H9 (cell line): ENCODE measurements around the gene METTL9. TPM values are rescaled to one million over a fixed set of nuclear protein-coding genes. Genes with fewer than 3 reads are reported as not detected.

Experiments used
- DNase-seq: peaks from one replicate; pipeline ENCODE4 v3.0.0-alpha.2; 2017
- H2AFZ ChIP-seq: one replicate; pipeline ENCODE4 v1.6.1; 2013; ENCODE audit warnings: mild to moderate bottlenecking, low read length, control low read depth, moderate library complexity
- H2AK5ac ChIP-seq: 2 replicates; pipeline ENCODE4 v1.6.1; 2013; ENCODE audit warnings: low read length, control low read depth, mixed read lengths; ENCODE audit not compliant: insufficient read length
- H2BK120ac ChIP-seq: one replicate; pipeline ENCODE4 v1.6.1; 2013; ENCODE audit warnings: low read depth, mild to moderate bottlenecking, low read length, control low read depth, inconsistent platforms; ENCODE audit not compliant: poor library complexity, severe bottlenecking
- H2BK12ac ChIP-seq: 2 replicates; pipeline ENCODE4 v1.6.1; 2013; ENCODE audit warnings: low read length, control low read depth, mixed read lengths, low read depth; ENCODE audit not compliant: insufficient read length
- H2BK15ac ChIP-seq: 2 replicates; pipeline ENCODE4 v1.6.1; 2013; ENCODE audit warnings: low read depth, low read length, control low read depth
- H2BK20ac ChIP-seq: one replicate; pipeline ENCODE4 v1.6.1; 2013; ENCODE audit warnings: low read depth, mild to moderate bottlenecking, low read length, control low read depth, inconsistent platforms; ENCODE audit not compliant: poor library complexity, severe bottlenecking
- H2BK5ac ChIP-seq: 2 replicates; pipeline ENCODE4 v1.6.1; 2013; ENCODE audit warnings: low read length, control low read depth, mixed read lengths; ENCODE audit not compliant: insufficient read length
- H3K14ac ChIP-seq: 2 replicates; pipeline ENCODE4 v1.6.1; 2013; ENCODE audit warnings: low read length, control low read depth; ENCODE audit not compliant: insufficient read depth
- H3K18ac ChIP-seq: 2 replicates; pipeline ENCODE4 v1.6.1; 2013; ENCODE audit warnings: low read depth, mild to moderate bottlenecking, mixed read lengths, low read length, control low read depth; ENCODE audit not compliant: insufficient read length
- H3K23ac ChIP-seq: 2 replicates; pipeline ENCODE4 v1.6.1; 2013; ENCODE audit warnings: low read length, control low read depth, mixed read lengths, low read depth; ENCODE audit not compliant: insufficient read length
- H3K23me2 ChIP-seq: 2 replicates; pipeline ENCODE4 v1.6.1; 2013; ENCODE audit warnings: low read depth, mild to moderate bottlenecking, mixed read lengths, low read length, control low read depth; ENCODE audit not compliant: insufficient read length, poor library complexity, severe bottlenecking
- H3K27ac ChIP-seq: 2 replicates; pipeline ENCODE4 v1.5.1; 2013; ENCODE audit warnings: low read length, control low read depth, mixed read lengths, low read depth; ENCODE audit not compliant: insufficient read length
- H3K27me3 ChIP-seq: 2 replicates; pipeline ENCODE4 v1.6.1; 2013; ENCODE audit warnings: low read length, control low read depth, inconsistent platforms; ENCODE audit not compliant: insufficient read depth
- H3K4ac ChIP-seq: 2 replicates; pipeline ENCODE4 v1.6.1; 2013; ENCODE audit warnings: low read depth, mild to moderate bottlenecking, control low read depth, inconsistent platforms, low read length, moderate library complexity
- H3K4me1 ChIP-seq: 2 replicates; pipeline ENCODE4 v1.6.1; 2013; ENCODE audit warnings: low read length, control low read depth, inconsistent platforms; ENCODE audit not compliant: insufficient read depth
- H3K4me2 ChIP-seq: 2 replicates; pipeline ENCODE4 v1.6.1; 2013; ENCODE audit warnings: low read length, control low read depth, mixed read lengths; ENCODE audit not compliant: insufficient read length, insufficient read depth
- H3K56ac ChIP-seq: 2 replicates; pipeline ENCODE4 v1.6.1; 2013; ENCODE audit warnings: low read depth, mild to moderate bottlenecking, mixed read lengths, low read length, control low read depth; ENCODE audit not compliant: insufficient read length
- H3K79me1 ChIP-seq: 2 replicates; pipeline ENCODE4 v1.6.1; 2013; ENCODE audit warnings: low read depth, mild to moderate bottlenecking, moderate library complexity, low read length, control low read depth, inconsistent platforms; ENCODE audit not compliant: insufficient read depth, poor library complexity, severe bottlenecking
- H3K79me2 ChIP-seq: 2 replicates; pipeline ENCODE4 v1.6.1; 2013; ENCODE audit warnings: low read length, control low read depth, inconsistent platforms; ENCODE audit not compliant: insufficient read depth
- H3K9ac ChIP-seq: 2 replicates; pipeline ENCODE4 v1.6.1; 2013; ENCODE audit warnings: low read length, control low read depth, mixed read lengths; ENCODE audit not compliant: insufficient read length; ENCODE audit errors: extremely low read depth
- H3K9me3 ChIP-seq: one replicate; pipeline ENCODE4 v1.6.1; 2013; ENCODE audit warnings: low read depth, low read length, inconsistent platforms; ENCODE audit not compliant: control insufficient read depth
- H3T11ph ChIP-seq: one replicate; pipeline ENCODE4 v1.6.1; 2013; ENCODE audit warnings: mild to moderate bottlenecking, low read length, control low read depth, inconsistent platforms
- H4K20me1 ChIP-seq: one replicate; pipeline ENCODE4 v1.6.1; 2013; ENCODE audit not compliant: control insufficient read depth, insufficient read length, insufficient read depth
- H4K5ac ChIP-seq: 2 replicates; pipeline ENCODE4 v1.6.1; 2013; ENCODE audit warnings: low read depth, mild to moderate bottlenecking, mixed read lengths, low read length, control low read depth; ENCODE audit not compliant: insufficient read length
- H4K8ac ChIP-seq: replicated peaks from 2 replicates; pipeline ENCODE4 v1.6.1; 2013; ENCODE audit warnings: low read length, control low read depth, mixed read lengths, low read depth; ENCODE audit not compliant: insufficient read length
- H4K91ac ChIP-seq: 2 replicates; pipeline ENCODE4 v1.6.1; 2013; ENCODE audit warnings: low read depth, mild to moderate bottlenecking, moderate library complexity, mixed read lengths, low read length, control low read depth; ENCODE audit not compliant: insufficient read length
- H3K27ac Mint-ChIP-seq, 3 experiments: 2 replicates in 2 of 3; 3 replicates in 1 of 3; pipeline ENCODE4 v1.8.0; 2020 to 2021; ENCODE audit warnings: mixed read lengths in 3 of 3, mild to moderate bottlenecking in 1 of 3, moderate library complexity in 1 of 3
- H3K27me3 Mint-ChIP-seq: 2 replicates; pipeline ENCODE4 v1.8.0; 2021; ENCODE audit warnings: low read depth, mild to moderate bottlenecking, moderate library complexity, mixed read lengths
- H3K36me3 Mint-ChIP-seq, 3 experiments: 2 replicates in 2 of 3; 3 replicates in 1 of 3; pipeline ENCODE4 v1.8.0; 2020 to 2021; ENCODE audit warnings: low read depth in 3 of 3, mixed read lengths in 3 of 3; ENCODE audit not compliant: insufficient read depth in 1 of 3
- H3K4me1 Mint-ChIP-seq, 2 experiments: 2 replicates each; pipeline ENCODE4 v1.8.0; 2020; ENCODE audit warnings: mixed read lengths in 2 of 2
- H3K4me3 Mint-ChIP-seq, 2 experiments: 2 replicates in 1 of 2; 3 replicates in 1 of 2; pipeline ENCODE4 v1.8.0; 2020 to 2021; ENCODE audit warnings: mild to moderate bottlenecking in 2 of 2, mixed read lengths in 2 of 2, moderate library complexity in 1 of 2
- H3K9me3 Mint-ChIP-seq, 2 experiments: 2 replicates in 1 of 2; 3 replicates in 1 of 2; pipeline ENCODE4 v1.8.0; 2020; ENCODE audit warnings: mild to moderate bottlenecking in 2 of 2, mixed read lengths in 2 of 2, moderate library complexity in 1 of 2
- CTCF ChIP-seq: fragments of 200-600 bp; sonication (generic); conservative IDR thresholded peaks from 3 replicates; pipeline ENCODE4 v1.8.0; 2021; ENCODE audit warnings: antibody characterized with exemption, mild to moderate bottlenecking
- WGBS: extraction: QIAGEN DNeasy Blood & Tissue Kit; methylation state at CpG from one replicate; pipeline ENCODE4 v1.1.7; 2013; ENCODE audit warnings: missing lambda C conversion rate, low lambda C conversion rate, mixed read lengths; ENCODE audit not compliant: insufficient read length; ENCODE audit errors: extremely low coverage; 5-methylcytosine and 5-hydroxymethylcytosine counted together
- total RNA-seq: library from RNA; stranded (reverse); gene quantifications from 2 replicates; pipeline ENCODE4 v1.2.1, GENCODE V29; 2021

METTL9 gene
- total RNA-seq, 1 experiment from 2014 or later, result 108 TPM

- Histone ChIP-seq H3K4me2 (no peak overlapping the region), H3K27me3 (no peaks in the 10 kb centered on the region), H2BK15ac (no peak overlapping the region), H2BK5ac (no peak overlapping the region), H2AFZ (no peak overlapping the region), H4K8ac (no peak overlapping the region), H2BK20ac (no peak overlapping the region), H3K9me3 (no peaks in the 10 kb centered on the region), H4K20me1 (no peaks in the 10 kb centered on the region), H3K79me2 (no peaks in the 10 kb centered on the region), H3K18ac (no peak overlapping the region), H3K56ac (no peak overlapping the region), H3K27ac (no peak overlapping the region), H3T11ph (no peak overlapping the region), H3K79me1 (no peaks in the 10 kb centered on the region), H3K4me1 (no peaks in the 10 kb centered on the region), H3K4ac (no peak overlapping the region), H3K14ac (no peak overlapping the region), H2AK5ac (no peak overlapping the region), H4K91ac (no peak overlapping the region), H3K23me2 (no peaks in the 10 kb centered on the region), H4K5ac (no peak overlapping the region), H2BK120ac (no peak overlapping the region), H2BK12ac (no peak overlapping the region), H3K23ac (no peak overlapping the region), H3K9ac (no peak overlapping the region)
- H3K4me1 Mint-ChIP-seq, result no peaks in the 10 kb centered on the region
- TF ChIP-seq CTCF, result no peak
- WGBS, result no CpG with 5 or more reads among the region's 4 CpGs
- no peak overlapping the region for H3K4me3 Mint-ChIP-seq
- no peak overlapping the region for H3K27ac Mint-ChIP-seq
- no peaks in the 10 kb centered on the region for H3K36me3 Mint-ChIP-seq
- H3K9me3 Mint-ChIP-seq, result peaks cover 0 to 7% of the 10 kb centered on the region in 2 experiments; a peak in 1 of 5 replicates
- DNase-seq, result no peak
- H3K27me3 Mint-ChIP-seq, result no peaks in the 10 kb centered on the region; the same call in 1 of the 2 replicates
Measured at GRCh38 chr16:21694609-21695008, 95.2 kb downstream of the METTL9 start.
